Measurements from ENCODE around the gene OSR1.

Gene OSR1

DNA sequence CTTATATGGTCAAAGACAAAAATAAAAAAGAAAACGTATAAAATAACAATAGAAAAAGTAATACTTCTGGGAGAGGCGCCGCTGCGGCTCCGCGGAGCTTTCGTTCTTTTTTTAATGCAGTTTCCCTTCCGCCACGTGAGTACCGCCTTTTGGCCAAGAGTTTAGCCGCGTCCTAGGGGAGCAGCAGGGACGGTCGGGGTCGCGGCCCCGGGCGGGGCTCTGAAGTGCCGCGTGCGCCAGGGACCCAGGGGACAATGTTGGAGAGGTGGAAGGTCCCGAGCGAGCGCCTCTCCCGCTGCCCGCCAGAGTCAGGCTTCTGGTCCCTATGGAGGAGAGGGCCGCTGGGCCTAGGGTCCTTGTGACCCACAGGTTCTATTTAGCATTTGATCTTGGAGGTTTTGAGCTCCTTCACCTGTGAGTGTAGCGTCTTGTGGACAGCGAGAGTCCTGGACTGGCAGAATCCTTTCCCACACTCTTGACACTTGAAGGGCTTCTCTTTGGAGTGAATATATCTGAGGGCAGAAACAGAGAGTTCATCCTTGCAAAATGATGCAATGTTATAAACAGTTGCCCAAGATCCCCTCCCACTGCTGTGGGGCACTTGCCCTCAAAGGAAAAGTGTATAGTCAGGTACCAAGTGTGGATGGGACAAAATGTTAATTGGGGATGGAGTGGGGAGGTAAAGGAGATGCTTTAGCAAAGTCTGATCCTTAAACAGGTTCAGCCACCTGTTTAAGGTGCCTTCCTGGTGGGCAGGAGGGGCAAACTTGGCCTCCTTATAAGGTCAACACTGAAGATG lies 6.3 kb downstream of the OSR1 start:
- Histone ChIP-seq H3K4me3 (ENCODE audit: insufficient read depth, low read depth, low read length, poor library complexity, severe bottlenecking) (no peak overlapping the region), H3K4me1 (ENCODE audit: control insufficient read depth, insufficient read depth, low read length, poor library complexity, severe bottlenecking) (peaks cover 40% of the 10 kb centered on the region), H3K27me3 (replicated peaks; ENCODE audit: control insufficient read depth, insufficient read depth, low read length, poor library complexity, severe bottlenecking) (peaks cover 84% of the 10 kb centered on the region), H3K9me3 (ENCODE audit: control insufficient read depth, low read length) (no peaks in the 10 kb centered on the region), H3K36me3 (ENCODE audit: control insufficient read depth, insufficient read depth, low read length) (no peaks in the 10 kb centered on the region), H3K27ac (ENCODE audit: insufficient read depth, low read length, poor library complexity, severe bottlenecking) (no peak overlapping the region)
- DNase-seq = no peak

DNA sequence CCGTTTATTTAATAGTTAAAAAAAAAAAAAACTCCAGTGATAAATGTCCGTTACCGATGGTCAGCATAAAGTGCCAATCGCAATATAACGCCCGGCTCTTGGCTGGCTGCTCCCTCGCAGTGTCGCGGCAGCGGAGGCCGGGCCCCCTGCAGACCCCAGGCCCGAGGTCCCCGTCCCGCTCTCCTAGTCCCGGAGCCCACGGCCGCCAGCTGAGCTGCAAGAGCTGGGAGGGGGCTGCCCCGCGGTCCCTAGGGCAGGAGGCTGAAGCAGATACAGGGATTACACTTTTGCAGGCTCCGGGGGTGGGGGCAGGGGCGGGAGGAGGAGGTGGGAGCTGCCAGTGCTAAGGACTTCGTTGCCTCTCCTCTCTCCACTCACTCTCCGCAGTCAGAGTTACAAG lies 6.9 kb downstream of the OSR1 start:
- DNase-seq = no peak
- no peaks in the 10 kb centered on the region for H3K36me3 ChIP-seq (ENCODE audit: control insufficient read depth, insufficient read depth, low read length)
- peak overlapping the region; percentile 2 for H3K4me3 ChIP-seq (ENCODE audit: insufficient read depth, low read depth, low read length, poor library complexity, severe bottlenecking)
- H3K4me1 ChIP-seq (ENCODE audit: control insufficient read depth, insufficient read depth, low read length, poor library complexity, severe bottlenecking) = peaks cover 35% of the 10 kb centered on the region
- H3K27me3 ChIP-seq (replicated peaks; ENCODE audit: control insufficient read depth, insufficient read depth, low read length, poor library complexity, severe bottlenecking) = peaks cover 78% of the 10 kb centered on the region
- no peaks in the 10 kb centered on the region for H3K9me3 ChIP-seq (ENCODE audit: control insufficient read depth, low read length)
- no peak overlapping the region for H3K27ac ChIP-seq (ENCODE audit: insufficient read depth, low read length, poor library complexity, severe bottlenecking)

DNA sequence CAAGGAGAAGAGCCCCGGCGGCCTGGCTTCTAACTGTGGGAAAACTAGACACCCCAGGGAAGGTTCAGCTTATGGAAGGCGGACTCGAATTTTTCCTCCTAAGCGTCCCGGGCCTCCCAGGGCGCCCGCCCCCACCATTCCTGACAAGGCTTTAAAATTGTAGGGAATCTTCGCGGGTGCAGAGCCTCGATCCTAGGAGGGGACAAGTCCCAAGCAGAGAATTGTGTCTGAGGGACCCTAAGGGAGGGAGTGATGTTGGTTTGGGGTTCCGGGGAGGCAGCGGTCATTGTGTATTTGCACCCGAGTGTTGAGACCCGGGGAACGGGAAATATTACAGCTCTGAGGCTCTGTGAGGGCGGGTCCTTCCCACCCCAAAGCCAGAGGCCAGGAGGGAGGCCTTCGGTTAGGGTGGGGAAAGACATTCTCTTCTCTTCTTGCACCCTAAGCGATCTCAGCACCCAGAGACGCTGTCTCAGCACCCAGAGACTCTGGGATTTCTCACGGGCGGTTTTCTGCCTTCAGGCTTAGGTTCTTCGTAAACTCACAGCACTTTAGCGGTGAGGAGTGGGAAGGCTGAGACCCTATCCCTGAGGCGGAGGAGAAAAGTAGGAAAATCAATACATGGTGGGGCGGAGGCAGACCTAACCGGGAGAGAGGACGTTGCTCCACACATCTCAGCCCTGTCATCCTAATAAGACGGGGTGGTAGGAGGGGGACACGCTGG lies 7.6 kb downstream of the OSR1 start:
- DNase-seq = no peak
- peaks cover 28% of the 10 kb centered on the region for H3K4me1 ChIP-seq (ENCODE audit: control insufficient read depth, insufficient read depth, low read length, poor library complexity, severe bottlenecking)
- peaks cover 72% of the 10 kb centered on the region for H3K27me3 ChIP-seq (replicated peaks; ENCODE audit: control insufficient read depth, insufficient read depth, low read length, poor library complexity, severe bottlenecking)
- peak overlapping the region; percentile 2 for H3K4me3 ChIP-seq (ENCODE audit: insufficient read depth, low read depth, low read length, poor library complexity, severe bottlenecking)
- H3K27ac ChIP-seq (ENCODE audit: insufficient read depth, low read length, poor library complexity, severe bottlenecking) = no peak overlapping the region
- no peaks in the 10 kb centered on the region for H3K9me3 ChIP-seq (ENCODE audit: control insufficient read depth, low read length)
- no peaks in the 10 kb centered on the region for H3K36me3 ChIP-seq (ENCODE audit: control insufficient read depth, insufficient read depth, low read length)

DNA sequence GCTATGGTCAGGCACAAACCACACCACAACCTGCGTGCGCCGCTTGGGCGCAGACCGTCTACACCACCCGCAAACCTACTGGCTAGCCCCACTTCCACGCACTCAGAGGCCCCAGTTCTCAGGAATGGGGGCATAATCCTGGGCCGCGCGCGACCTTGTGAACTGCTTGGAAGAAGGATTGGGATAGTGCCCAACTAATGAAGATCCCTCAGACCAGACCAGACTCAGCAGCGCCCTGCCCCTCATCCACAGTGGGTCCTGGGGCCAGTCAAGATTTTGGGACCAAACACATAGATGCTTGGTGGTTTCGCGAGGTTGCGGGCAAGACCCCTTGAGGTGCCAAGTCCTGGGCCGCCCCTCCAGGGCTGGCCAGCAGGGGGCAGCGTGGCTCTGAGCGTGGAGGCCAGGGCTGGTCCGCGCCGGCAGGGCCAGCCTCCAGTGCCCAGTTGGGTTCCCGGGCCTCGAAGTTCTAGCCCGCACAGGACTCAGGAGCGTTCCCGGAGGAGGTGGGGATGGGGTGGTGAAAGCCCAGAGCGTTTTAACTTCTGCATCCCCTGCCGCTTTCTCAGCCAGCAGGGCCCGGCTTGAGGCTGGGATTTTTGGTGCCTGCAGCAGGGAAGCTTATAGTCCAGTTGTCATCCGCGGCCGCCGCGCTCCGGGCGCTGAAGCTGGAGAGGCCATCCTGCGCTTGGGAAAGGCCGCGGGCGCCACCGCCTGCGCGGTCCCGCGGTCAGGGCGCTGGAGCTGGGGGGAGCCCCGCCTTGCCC lies 8.3 kb downstream of the OSR1 start:
- no peak overlapping the region for H3K27ac ChIP-seq (ENCODE audit: insufficient read depth, low read length, poor library complexity, severe bottlenecking)
- H3K4me1 ChIP-seq (ENCODE audit: control insufficient read depth, insufficient read depth, low read length, poor library complexity, severe bottlenecking) = peaks cover 28% of the 10 kb centered on the region
- no peak overlapping the region for H3K4me3 ChIP-seq (ENCODE audit: insufficient read depth, low read depth, low read length, poor library complexity, severe bottlenecking)
- H3K36me3 ChIP-seq (ENCODE audit: control insufficient read depth, insufficient read depth, low read length) = no peaks in the 10 kb centered on the region
- H3K27me3 ChIP-seq (replicated peaks; ENCODE audit: control insufficient read depth, insufficient read depth, low read length, poor library complexity, severe bottlenecking) = peaks cover 64% of the 10 kb centered on the region
- DNase-seq = peak in 1 of 3 donors; percentile 34
- no peaks in the 10 kb centered on the region for H3K9me3 ChIP-seq (ENCODE audit: control insufficient read depth, low read length)

DNA sequence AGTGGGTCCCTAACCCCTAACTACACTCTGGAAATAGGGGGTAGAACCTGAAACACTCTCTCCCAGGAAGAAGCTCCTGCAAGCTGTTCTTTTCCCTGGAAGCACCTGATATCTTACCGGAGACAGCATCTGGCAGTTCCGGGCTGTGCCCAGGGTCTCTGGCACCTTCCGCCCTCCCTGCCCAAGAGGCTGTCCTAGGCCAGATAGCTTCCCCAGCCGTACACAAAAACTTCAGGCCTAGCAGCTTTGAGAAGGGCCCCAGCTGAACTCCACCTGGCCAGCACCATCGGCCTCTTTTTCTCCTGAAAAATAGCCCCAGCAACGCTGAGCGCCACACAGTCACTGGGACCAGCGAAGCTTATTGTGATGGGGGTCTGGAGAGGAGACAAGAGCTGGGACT lies 9.7 kb downstream of the OSR1 start:
- Histone ChIP-seq H3K36me3 (ENCODE audit: control insufficient read depth, insufficient read depth, low read length) (no peaks in the 10 kb centered on the region), H3K4me3 (ENCODE audit: insufficient read depth, low read depth, low read length, poor library complexity, severe bottlenecking) (peak overlapping the region; percentile 75), H3K9me3 (ENCODE audit: control insufficient read depth, low read length) (no peaks in the 10 kb centered on the region), H3K27ac (ENCODE audit: insufficient read depth, low read length, poor library complexity, severe bottlenecking) (no peak overlapping the region), H3K27me3 (replicated peaks; ENCODE audit: control insufficient read depth, insufficient read depth, low read length, poor library complexity, severe bottlenecking) (peaks cover 51% of the 10 kb centered on the region), H3K4me1 (ENCODE audit: control insufficient read depth, insufficient read depth, low read length, poor library complexity, severe bottlenecking) (peaks cover 28% of the 10 kb centered on the region)
- no peak for DNase-seq

DNA sequence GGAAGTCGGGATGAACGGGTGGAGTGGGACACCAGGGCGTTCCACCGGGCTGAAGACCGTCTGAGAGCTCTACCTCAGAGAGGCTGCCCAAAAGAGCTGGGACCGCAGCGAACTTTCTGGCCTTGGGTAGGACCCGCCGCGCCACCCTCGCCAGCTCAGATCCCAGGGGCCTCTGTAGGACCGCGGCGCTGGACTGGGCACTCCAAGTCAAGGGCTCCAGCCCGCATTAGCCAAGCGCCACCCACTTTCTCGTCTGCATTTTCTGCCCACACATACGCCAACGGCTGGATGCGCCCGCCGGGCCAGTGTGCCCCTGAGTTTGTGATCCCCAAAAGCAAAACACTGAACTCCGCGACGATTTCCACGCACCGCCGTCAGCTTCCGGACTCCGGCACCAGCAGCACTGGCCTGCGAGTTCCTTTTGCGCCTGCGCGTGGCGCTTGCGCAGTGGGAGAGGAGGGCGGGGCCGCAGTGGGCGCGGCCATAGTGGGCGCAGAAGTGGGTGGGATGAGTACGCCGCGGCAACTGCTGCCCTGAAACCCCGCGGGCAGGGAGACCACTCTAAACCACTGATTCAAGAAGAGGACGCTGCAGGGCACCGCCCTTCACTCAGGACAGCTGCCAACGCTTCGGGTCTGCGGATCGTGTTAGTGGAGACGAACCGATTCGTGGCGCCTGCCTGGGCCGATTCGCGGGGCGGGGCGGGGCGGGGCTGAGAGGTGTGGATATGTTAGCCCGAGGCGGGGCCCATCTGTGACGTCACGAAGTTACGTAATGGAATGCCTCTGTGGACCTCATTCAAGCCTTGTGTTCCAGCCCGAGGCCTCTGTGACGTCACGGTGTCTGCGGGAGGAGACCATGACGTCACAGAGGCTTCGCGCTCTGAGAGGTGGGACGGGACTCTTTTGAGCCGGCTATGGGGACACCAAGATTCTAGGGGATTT lies 10.5 kb downstream of the OSR1 start:
- Histone ChIP-seq H3K9me3 (ENCODE audit: control insufficient read depth, low read length) (no peaks in the 10 kb centered on the region), H3K27me3 (replicated peaks; ENCODE audit: control insufficient read depth, insufficient read depth, low read length, poor library complexity, severe bottlenecking) (peaks cover 43% of the 10 kb centered on the region), H3K36me3 (ENCODE audit: control insufficient read depth, insufficient read depth, low read length) (no peaks in the 10 kb centered on the region), H3K4me1 (ENCODE audit: control insufficient read depth, insufficient read depth, low read length, poor library complexity, severe bottlenecking) (peaks cover 28% of the 10 kb centered on the region), H3K4me3 (ENCODE audit: insufficient read depth, low read depth, low read length, poor library complexity, severe bottlenecking) (peak overlapping the region; percentile 75), H3K27ac (ENCODE audit: insufficient read depth, low read length, poor library complexity, severe bottlenecking) (peak overlapping the region; percentile 81)
- DNase-seq = peak; percentile 93 to 95 (median 94)

DNA sequence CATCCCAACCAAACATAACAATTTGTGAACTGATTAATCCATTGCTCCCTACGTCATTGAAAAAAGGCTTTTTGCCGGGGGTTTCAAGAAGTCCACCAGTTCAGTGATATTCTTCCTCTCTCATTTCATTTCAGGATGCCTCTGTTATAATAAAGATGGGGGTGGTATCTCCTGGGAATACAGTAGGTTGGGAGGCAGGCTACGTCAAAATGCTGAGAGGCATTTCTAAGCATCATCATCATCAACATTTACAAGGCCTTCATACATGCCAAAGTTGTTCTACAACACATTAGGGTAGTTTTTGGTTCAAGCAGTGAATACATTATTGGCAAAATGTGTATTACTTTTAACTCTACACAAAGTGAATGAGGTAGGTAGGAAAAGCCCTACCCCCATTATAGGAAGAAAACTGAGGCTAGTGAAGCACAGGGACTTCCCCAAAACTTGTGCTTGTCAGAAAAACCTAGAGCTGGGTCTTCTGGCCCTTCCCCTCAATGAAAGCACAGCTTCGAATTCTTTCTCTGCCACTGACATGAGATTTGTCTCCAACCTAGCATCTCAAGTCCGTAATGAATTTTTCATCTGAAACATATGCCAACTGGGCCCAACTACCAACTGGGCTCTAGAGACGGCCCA lies 11.3 kb downstream of the OSR1 start:
- Histone ChIP-seq H3K9me3 (ENCODE audit: control insufficient read depth, low read length) (no peaks in the 10 kb centered on the region), H3K36me3 (ENCODE audit: control insufficient read depth, insufficient read depth, low read length) (no peaks in the 10 kb centered on the region), H3K4me1 (ENCODE audit: control insufficient read depth, insufficient read depth, low read length, poor library complexity, severe bottlenecking) (peaks cover 28% of the 10 kb centered on the region), H3K4me3 (ENCODE audit: insufficient read depth, low read depth, low read length, poor library complexity, severe bottlenecking) (peak overlapping the region; percentile 75), H3K27me3 (replicated peaks; ENCODE audit: control insufficient read depth, insufficient read depth, low read length, poor library complexity, severe bottlenecking) (peaks cover 35% of the 10 kb centered on the region), H3K27ac (ENCODE audit: insufficient read depth, low read length, poor library complexity, severe bottlenecking) (peak overlapping the region; percentile 81)
- no peak for DNase-seq

DNA sequence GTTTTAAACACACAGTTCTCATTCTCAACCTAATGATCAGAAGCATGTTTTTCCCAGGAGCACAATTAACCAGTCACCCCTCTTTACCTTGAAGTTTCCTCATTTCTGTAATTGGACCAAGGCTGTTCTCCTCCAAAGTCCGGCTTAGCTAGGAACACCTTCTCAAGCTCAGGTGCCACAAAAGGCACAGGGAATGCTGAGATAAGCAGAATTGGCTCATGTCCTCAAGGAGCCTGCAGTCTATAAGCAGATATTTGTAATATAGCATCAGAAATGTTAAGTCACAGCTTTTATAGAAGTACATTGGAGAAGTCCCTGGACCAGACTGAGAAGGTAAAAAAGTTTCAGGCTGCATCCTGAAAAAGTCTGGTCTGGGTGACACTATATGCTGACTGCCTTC lies 20.7 kb downstream of the OSR1 start:
- Histone ChIP-seq H3K4me3 (ENCODE audit: insufficient read depth, low read depth, low read length, poor library complexity, severe bottlenecking) (no peak overlapping the region), H3K9me3 (ENCODE audit: control insufficient read depth, low read length) (no peaks in the 10 kb centered on the region), H3K36me3 (ENCODE audit: control insufficient read depth, insufficient read depth, low read length) (no peaks in the 10 kb centered on the region), H3K27me3 (replicated peaks; ENCODE audit: control insufficient read depth, insufficient read depth, low read length, poor library complexity, severe bottlenecking) (no peaks in the 10 kb centered on the region), H3K4me1 (ENCODE audit: control insufficient read depth, insufficient read depth, low read length, poor library complexity, severe bottlenecking) (no peaks in the 10 kb centered on the region), H3K27ac (ENCODE audit: insufficient read depth, low read length, poor library complexity, severe bottlenecking) (no peak overlapping the region)
- DNase-seq = no peak

DNA sequence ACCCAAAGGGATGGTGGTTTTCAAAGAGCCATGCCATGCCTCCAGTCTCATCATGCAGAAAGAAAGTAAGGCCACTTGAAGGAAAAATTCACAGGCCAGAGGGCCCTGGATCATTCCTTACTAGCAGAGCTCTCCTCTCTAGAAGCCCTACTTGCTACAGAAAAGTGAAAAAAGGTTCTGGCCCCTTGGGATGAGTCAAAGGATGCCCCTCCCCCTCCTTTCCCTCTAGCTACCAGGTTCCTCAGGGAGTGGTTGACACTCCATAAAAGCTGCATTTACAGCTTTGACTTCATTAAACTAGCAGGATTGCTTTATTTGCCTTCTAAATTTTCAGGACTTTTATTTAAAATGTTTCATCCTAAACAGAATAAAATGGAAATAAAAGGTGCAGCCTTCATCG lies 21.2 kb downstream of the OSR1 start:
- H3K27me3 ChIP-seq (replicated peaks; ENCODE audit: control insufficient read depth, insufficient read depth, low read length, poor library complexity, severe bottlenecking) = no peaks in the 10 kb centered on the region
- H3K4me3 ChIP-seq (ENCODE audit: insufficient read depth, low read depth, low read length, poor library complexity, severe bottlenecking) = no peak overlapping the region
- H3K36me3 ChIP-seq (ENCODE audit: control insufficient read depth, insufficient read depth, low read length) = no peaks in the 10 kb centered on the region
- H3K9me3 ChIP-seq (ENCODE audit: control insufficient read depth, low read length) = no peaks in the 10 kb centered on the region
- H3K4me1 ChIP-seq (ENCODE audit: control insufficient read depth, insufficient read depth, low read length, poor library complexity, severe bottlenecking) = no peaks in the 10 kb centered on the region
- no peak for DNase-seq
- H3K27ac ChIP-seq (ENCODE audit: insufficient read depth, low read length, poor library complexity, severe bottlenecking) = no peak overlapping the region
